Nephron progenitor cell (in vitro differentiated cells): ENCODE results near the gene TPM2.

Source experiments
- DNase-seq: peaks from one replicate; pipeline ENCODE4 v3.0.0; 2021
- H3K27ac Mint-ChIP-seq: 2 replicates; pipeline ENCODE4 v1.8.0; 2021; ENCODE audit warnings: mild to moderate bottlenecking, moderate library complexity, mixed read lengths
- H3K27me3 Mint-ChIP-seq: 2 replicates; pipeline ENCODE4 v1.8.0; 2021; ENCODE audit warnings: mild to moderate bottlenecking, low read depth, mixed read lengths; ENCODE audit not compliant: poor library complexity
- H3K36me3 Mint-ChIP-seq: 2 replicates; pipeline ENCODE4 v1.8.0; 2021; ENCODE audit warnings: low read depth, mixed read lengths
- H3K4me1 Mint-ChIP-seq: 2 replicates; pipeline ENCODE4 v1.8.0; 2021; ENCODE audit warnings: mixed read lengths
- H3K4me3 Mint-ChIP-seq: 2 replicates; pipeline ENCODE4 v1.8.0; 2021; ENCODE audit warnings: mild to moderate bottlenecking, moderate library complexity, mixed read lengths
- H3K9me3 Mint-ChIP-seq: 2 replicates; pipeline ENCODE4 v1.8.0; 2021; ENCODE audit warnings: mild to moderate bottlenecking, moderate library complexity, mixed read lengths
- TF ChIP-seq, protein P1 (sequence below): fragments of 200-600 bp; sonication (generic); IDR thresholded peaks from 2 replicates; pipeline ENCODE4 v1.5.0; 2021; ENCODE audit warnings: antibody characterized with exemption

Gene TPM2

DNA sequence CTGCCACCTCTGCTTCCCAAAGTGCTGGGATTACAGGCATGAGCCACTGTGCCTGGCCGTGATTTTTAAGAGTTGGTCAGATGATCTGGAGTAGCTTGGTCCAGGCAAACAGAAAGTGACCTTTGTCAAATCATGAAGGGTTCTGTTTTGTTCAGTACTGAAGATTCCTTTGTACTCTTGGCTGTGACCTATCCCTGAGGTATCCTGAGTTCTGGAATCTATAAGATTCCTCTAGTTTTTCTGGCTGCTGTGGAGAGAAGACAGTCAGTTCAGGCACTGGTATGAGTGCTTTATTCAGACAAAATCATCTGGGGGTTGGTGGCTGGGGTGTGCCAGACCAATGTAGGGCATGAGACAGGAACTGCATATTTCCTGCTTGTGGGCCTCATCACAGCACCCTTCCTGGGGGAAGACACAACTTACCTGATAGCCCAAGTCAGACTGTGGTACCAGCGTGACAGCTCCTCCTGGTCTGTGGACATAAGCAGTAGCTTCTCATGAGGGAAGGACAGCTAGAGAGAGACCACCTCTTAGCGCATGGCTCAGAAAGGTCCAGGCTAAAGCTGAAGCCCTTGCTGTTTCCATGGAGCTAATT is 27.9 kb downstream of the TPM2 start:
- H3K27ac Mint-ChIP-seq, result peak overlapping the region; percentile 91
- no peak overlapping the region for H3K4me3 Mint-ChIP-seq
- DNase-seq, result no peak
- H3K4me1 Mint-ChIP-seq, result peaks cover 66% of the 10 kb centered on the region
- peaks cover 15% of the 10 kb centered on the region for H3K27me3 Mint-ChIP-seq
- H3K9me3 Mint-ChIP-seq, result peaks cover 4% of the 10 kb centered on the region
- peaks cover 28% of the 10 kb centered on the region for H3K36me3 Mint-ChIP-seq
- TF ChIP-seq, protein P1, sequence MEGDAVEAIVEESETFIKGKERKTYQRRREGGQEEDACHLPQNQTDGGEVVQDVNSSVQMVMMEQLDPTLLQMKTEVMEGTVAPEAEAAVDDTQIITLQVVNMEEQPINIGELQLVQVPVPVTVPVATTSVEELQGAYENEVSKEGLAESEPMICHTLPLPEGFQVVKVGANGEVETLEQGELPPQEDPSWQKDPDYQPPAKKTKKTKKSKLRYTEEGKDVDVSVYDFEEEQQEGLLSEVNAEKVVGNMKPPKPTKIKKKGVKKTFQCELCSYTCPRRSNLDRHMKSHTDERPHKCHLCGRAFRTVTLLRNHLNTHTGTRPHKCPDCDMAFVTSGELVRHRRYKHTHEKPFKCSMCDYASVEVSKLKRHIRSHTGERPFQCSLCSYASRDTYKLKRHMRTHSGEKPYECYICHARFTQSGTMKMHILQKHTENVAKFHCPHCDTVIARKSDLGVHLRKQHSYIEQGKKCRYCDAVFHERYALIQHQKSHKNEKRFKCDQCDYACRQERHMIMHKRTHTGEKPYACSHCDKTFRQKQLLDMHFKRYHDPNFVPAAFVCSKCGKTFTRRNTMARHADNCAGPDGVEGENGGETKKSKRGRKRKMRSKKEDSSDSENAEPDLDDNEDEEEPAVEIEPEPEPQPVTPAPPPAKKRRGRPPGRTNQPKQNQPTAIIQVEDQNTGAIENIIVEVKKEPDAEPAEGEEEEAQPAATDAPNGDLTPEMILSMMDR, result no peak

DNA sequence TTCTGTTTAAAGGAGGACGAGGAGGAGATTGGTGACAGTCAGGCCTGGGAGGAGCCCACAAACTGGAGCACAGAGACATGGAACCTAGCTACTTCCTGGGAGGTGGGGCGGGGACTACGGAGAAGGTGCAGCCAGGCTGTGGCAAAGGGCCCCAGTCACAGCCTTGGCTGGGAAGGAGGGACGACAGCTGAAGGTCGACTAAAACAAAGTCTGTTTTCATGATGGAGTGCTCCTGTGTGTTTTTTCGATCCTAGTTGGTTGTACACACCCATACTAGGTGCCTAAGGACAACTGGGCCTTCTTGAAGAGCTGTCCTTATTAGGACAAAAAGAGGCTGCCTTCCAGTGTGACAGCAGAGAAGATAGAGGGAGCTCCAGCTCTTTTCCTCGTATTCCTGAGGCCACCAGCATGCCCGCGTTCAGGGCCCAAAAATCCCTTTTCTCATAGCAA is 28.7 kb downstream of the TPM2 start:
- Mint-ChIP-seq H3K27ac (no peak overlapping the region), H3K36me3 (peaks cover 28% of the 10 kb centered on the region), H3K9me3 (peaks cover 4% of the 10 kb centered on the region), H3K4me3 (peak overlapping the region; percentile 52), H3K27me3 (peaks cover 14% of the 10 kb centered on the region), H3K4me1 (peaks cover 75% of the 10 kb centered on the region)
- DNase-seq, result no peak
- TF ChIP-seq, protein P1, result no peak

DNA sequence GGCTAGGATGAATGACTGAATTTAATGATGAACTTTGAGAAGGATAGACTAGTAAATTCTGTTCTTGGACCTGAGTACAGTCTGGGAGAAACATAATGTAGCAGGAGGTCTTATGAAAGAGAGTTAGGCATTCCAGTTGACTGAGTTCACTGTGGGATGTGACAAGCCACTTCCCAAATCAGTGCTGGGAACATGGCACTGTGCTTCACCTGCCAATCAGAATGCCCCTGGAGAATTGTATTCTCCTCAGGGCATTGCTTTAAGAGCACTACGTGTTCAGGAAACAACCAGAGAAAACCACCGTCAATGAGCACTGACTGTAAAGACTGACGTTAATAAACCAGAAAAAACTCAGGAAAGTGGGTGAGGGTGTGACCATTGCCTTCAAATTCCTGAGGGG is 30.4 kb downstream of the TPM2 start:
- TF ChIP-seq, protein P1, result no peak
- peaks cover 4% of the 10 kb centered on the region for H3K9me3 Mint-ChIP-seq
- peak overlapping the region; percentile 7 for H3K27ac Mint-ChIP-seq
- H3K4me1 Mint-ChIP-seq, result peaks cover 67% of the 10 kb centered on the region
- H3K36me3 Mint-ChIP-seq, result peaks cover 28% of the 10 kb centered on the region
- peak overlapping the region; percentile 86 for H3K4me3 Mint-ChIP-seq
- H3K27me3 Mint-ChIP-seq, result peaks cover 15% of the 10 kb centered on the region
- DNase-seq, result no peak

- Mint-ChIP-seq H3K9me3 (peaks cover 4% of the 10 kb centered on the region), H3K27ac (peak overlapping the region; percentile 7), H3K36me3 (peaks cover 28% of the 10 kb centered on the region), H3K27me3 (peaks cover 20% of the 10 kb centered on the region), H3K4me1 (peaks cover 63% of the 10 kb centered on the region), H3K4me3 (peak overlapping the region; percentile 86)
- TF ChIP-seq, protein P1, result no peak
- no peak for DNase-seq
Measured at GRCh38 chr9:35658968-35659220, 30.8 kb downstream of the TPM2 start.

DNA sequence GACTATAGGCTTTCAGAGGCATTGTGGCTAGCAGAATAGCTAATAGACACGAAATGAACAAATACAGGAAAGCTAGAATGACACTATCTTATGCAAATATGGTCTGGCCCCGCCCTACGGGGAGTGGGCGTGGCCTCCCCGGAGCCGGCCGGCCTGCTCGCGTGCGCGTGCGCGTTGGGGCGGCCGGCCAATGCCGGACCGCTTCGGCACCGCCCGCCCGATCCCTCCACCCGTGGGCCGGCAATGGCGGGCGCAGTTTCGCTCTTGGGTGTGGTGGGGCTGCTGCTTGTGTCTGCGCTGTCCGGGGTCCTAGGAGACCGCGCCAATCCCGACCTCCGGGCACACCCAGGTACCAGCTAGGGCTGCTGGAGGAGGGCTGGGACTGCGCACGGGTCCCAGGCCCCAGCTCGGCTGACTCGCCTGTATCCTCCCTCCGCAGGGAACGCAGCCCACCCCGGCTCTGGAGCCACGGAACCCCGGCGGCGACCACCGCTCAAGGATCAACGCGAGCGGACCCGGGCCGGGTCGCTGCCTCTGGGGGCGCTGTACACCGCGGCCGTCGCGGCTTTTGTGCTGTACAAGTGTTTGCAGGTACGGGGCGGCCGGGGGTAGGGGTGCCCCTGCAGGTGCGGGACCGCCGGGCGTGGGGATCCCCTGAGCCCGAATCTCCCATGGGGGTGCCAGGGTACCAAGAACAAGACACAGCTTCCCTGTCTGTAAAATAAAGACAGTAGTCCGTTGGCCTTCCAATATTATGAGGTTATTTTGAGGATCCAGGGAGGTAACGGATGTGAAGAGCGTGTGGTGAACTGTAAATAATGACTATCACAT is 31.4 kb downstream of the TPM2 start, which contains the start of gene CCDC107:
TSS of gene CCDC107 (plus strand) at position 156 of the 831 bp plus-strand sequence. CDS start at position 244, 88 bp downstream.
- Mint-ChIP-seq H3K27me3 (peaks cover 20% of the 10 kb centered on the region), H3K9me3 (peaks cover 4% of the 10 kb centered on the region), H3K36me3 (peaks cover 28% of the 10 kb centered on the region), H3K4me1 (peaks cover 58% of the 10 kb centered on the region), H3K4me3 (peak within 1 kb of the TSS; percentile 86), H3K27ac (peak within 1 kb of the TSS; percentile 100)
- TF ChIP-seq, protein P1, result peak; percentile 65
- DNase-seq, result peak; percentile 89
